Right lobe of liver (tissue), 4 donors: ENCODE results near the gene GPALPP1.

ENCODE experiments used
- CTCF ChIP-seq, 4 donors: fragments of 200-600 bp in 3 of 4; fragments of 450-650 bp in 1 of 4; IDR thresholded peaks; one replicate each; pipeline versions ENCODE4 v1.5.1 to v1.8.0; 2016 to 2022; ENCODE audit warnings: antibody characterized with exemption in 4 of 4, mild to moderate bottlenecking in 2 of 4
- POLR2A ChIP-seq: fragments of 450-650 bp; IDR thresholded peaks from one replicate; pipeline ENCODE4 v1.6.1; 2017; ENCODE audit warnings: antibody characterized with exemption, mild to moderate bottlenecking
- donor health status: DM: no; HTN: no; CAD: no.
- donor health status: DM: no; HTN: no; CAD: no.
- donor health status: DM: no; HTN: yes; CAD: no.

- TF ChIP-seq CTCF (IDR thresholded peaks at IDR 0.05) = no peak
- no peak for TF ChIP-seq POLR2A
Measured at GRCh38 chr13:44976196-44976595, 13.1 kb upstream of the GPALPP1 start.
